Measurements from ENCODE around the gene PHF8. TPM values are rescaled to one million over a fixed set of nuclear protein-coding genes. Genes with fewer than 3 reads are reported as not detected.

PHF8 gene
- 10 to 100 TPM; 34.9 to 63.1 (median 60.5) TPM for total RNA-seq

- DNase-seq (ENCODE audit: low spot score in 2 of 2) = peak; percentile 82 to 89
- Histone ChIP-seq H3K27me3 (no peaks in the 10 kb centered on the region), H3K4me3 (peak within 1 kb of the TSS; percentile 49 to 94 (median 75)), H3K4me1 (peaks cover 0 to 15% (median 0%) of the 10 kb centered on the region in 4 donors), H3K9me3 (no peaks in the 10 kb centered on the region), H3K36me3 (peaks cover 0 to 15% (median 0%) of the 10 kb centered on the region in 3 donors), H3K27ac (peak within 1 kb of the TSS; percentile 65 to 97 (median 93))
- 1 to 43% methylated on average over 28 to 62 of the region's 66 CpGs for WGBS, 2 donors
- TF ChIP-seq, protein P1, sequence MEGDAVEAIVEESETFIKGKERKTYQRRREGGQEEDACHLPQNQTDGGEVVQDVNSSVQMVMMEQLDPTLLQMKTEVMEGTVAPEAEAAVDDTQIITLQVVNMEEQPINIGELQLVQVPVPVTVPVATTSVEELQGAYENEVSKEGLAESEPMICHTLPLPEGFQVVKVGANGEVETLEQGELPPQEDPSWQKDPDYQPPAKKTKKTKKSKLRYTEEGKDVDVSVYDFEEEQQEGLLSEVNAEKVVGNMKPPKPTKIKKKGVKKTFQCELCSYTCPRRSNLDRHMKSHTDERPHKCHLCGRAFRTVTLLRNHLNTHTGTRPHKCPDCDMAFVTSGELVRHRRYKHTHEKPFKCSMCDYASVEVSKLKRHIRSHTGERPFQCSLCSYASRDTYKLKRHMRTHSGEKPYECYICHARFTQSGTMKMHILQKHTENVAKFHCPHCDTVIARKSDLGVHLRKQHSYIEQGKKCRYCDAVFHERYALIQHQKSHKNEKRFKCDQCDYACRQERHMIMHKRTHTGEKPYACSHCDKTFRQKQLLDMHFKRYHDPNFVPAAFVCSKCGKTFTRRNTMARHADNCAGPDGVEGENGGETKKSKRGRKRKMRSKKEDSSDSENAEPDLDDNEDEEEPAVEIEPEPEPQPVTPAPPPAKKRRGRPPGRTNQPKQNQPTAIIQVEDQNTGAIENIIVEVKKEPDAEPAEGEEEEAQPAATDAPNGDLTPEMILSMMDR (IDR thresholded peaks at IDR 0.05) = no peak
- TF ChIP-seq EP300 (IDR thresholded peaks at IDR 0.05) (peak in 1 of 2 donors; percentile 89), POLR2A (IDR thresholded peaks at IDR 0.05) (peak; percentile 11 to 55)
These were observed at the start of gene PHF8 for GRCh38 chrX:54044126-54044876. Gene PHF8, minus strand, starts transcription at chrX:54044473. Its CDS starts 1,745 bp downstream, at chrX:54042728.

DNA sequence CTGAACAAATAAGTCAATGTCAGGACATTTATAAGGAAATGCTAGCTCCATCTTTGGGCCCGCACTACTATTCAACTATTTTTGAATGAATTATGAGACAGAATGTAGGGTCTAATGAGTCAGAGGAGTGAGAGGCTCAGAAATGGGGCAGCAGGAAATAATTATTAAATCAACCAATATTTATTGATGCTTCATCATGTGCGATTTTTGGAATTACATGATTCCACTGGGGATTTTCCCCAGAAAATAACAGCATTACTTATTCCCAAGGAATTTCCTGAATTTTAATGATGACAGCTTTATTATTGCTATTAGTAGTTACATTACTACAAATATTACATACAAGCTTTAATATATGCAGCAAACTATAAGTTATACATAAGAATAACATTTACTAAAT, 49.3 kb upstream of the PHF8 start:
- H3K9me3 ChIP-seq = no peaks in the 10 kb centered on the region
- no peak for DNase-seq (ENCODE audit: low spot score in 2 of 2)
- H3K36me3 ChIP-seq = peaks cover 0 to 8% (median 0%) of the 10 kb centered on the region in 3 donors
- H3K27me3 ChIP-seq = no peaks in the 10 kb centered on the region
- TF ChIP-seq, protein P1 (IDR thresholded peaks at IDR 0.05) = no peak
- no peak for TF ChIP-seq POLR2A (IDR thresholded peaks at IDR 0.05)
- TF ChIP-seq EP300 (IDR thresholded peaks at IDR 0.05) = no peak
- no peak overlapping the region for H3K27ac ChIP-seq
- WGBS, 2 donors = 63 to 75% methylated on average over 2 of the region's 2 CpGs
- no peaks in the 10 kb centered on the region for H3K4me1 ChIP-seq
- H3K4me3 ChIP-seq = no peak overlapping the region

- TF ChIP-seq POLR2A (IDR thresholded peaks at IDR 0.05) (no peak), EP300 (IDR thresholded peaks at IDR 0.05) (no peak)
- TF ChIP-seq, protein P1 (IDR thresholded peaks at IDR 0.05) = no peak
- Histone ChIP-seq H3K36me3 (peaks cover 0 to 8% (median 0%) of the 10 kb centered on the region in 3 donors), H3K27ac (no peak overlapping the region), H3K27me3 (no peaks in the 10 kb centered on the region), H3K4me1 (no peaks in the 10 kb centered on the region), H3K9me3 (no peaks in the 10 kb centered on the region), H3K4me3 (no peak overlapping the region)
- 72 to 73% methylated on average over 1 of the region's 1 CpG for WGBS, 2 donors
- DNase-seq (ENCODE audit: low spot score in 2 of 2) = no peak
These were observed 48.9 kb upstream of the PHF8 start for GRCh38 chrX:54093159-54093558.

DNA sequence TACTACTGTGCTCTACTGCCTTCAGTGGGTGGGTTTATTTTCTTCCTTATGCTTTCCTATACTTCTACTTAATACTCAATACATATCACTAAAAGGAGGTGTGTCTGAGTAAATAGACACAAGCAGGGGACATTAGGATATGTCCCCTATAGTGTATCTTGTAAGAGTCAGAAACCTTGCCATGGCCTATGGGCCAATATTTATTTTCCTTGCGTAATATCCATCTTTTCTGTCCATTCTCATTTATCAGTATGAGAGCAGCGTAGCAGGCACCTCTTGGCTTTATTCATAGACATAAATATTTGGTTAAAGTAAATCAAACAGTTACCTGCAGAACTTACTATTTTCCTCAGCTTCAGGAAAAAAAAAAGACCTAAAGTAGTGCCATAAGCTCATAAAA, 46.6 kb upstream of the PHF8 start:
- TF ChIP-seq, protein P1 (IDR thresholded peaks at IDR 0.05) = no peak
- TF ChIP-seq EP300 (IDR thresholded peaks at IDR 0.05) (no peak), POLR2A (IDR thresholded peaks at IDR 0.05) (no peak)
- Histone ChIP-seq H3K4me3 (no peak overlapping the region), H3K9me3 (no peaks in the 10 kb centered on the region), H3K4me1 (no peaks in the 10 kb centered on the region), H3K27ac (no peak overlapping the region), H3K27me3 (no peaks in the 10 kb centered on the region), H3K36me3 (peaks cover 0 to 14% (median 0%) of the 10 kb centered on the region in 3 donors)
- no peak for DNase-seq (ENCODE audit: low spot score in 2 of 2)
- WGBS, 2 donors = 79 to 100% methylated on average over 2 of the region's 2 CpGs

GRCh38 chrX:54089191-54089590, 44.9 kb upstream of the PHF8 start:
- no peaks in the 10 kb centered on the region for H3K4me1 ChIP-seq
- H3K9me3 ChIP-seq = no peaks in the 10 kb centered on the region
- H3K4me3 ChIP-seq = no peak overlapping the region
- H3K27ac ChIP-seq = no peak overlapping the region
- no peak for DNase-seq (ENCODE audit: low spot score in 2 of 2)
- WGBS, 2 donors = 84 to 88% methylated on average over 2 of the region's 2 CpGs
- TF ChIP-seq, protein P1 (IDR thresholded peaks at IDR 0.05) = no peak
- H3K27me3 ChIP-seq = no peaks in the 10 kb centered on the region
- peaks cover 0 to 31% (median 0%) of the 10 kb centered on the region in 3 donors for H3K36me3 ChIP-seq

Measured in tibial nerve (tissue), 4 donors.